Smooth muscle cell (in vitro differentiated cells): ENCODE results near the gene FNTB. TPM values are rescaled to one million over a fixed set of nuclear protein-coding genes. Genes with fewer than 3 reads are reported as not detected.

Source experiments
- DNase-seq: peaks from one replicate; lab custom pipeline; 2025; ENCODE audit not compliant: unreplicated experiment; lab: John Stamatoyannopoulos, UW
- H2AFZ ChIP-seq: fragments of 200-600 bp; sonication (generic); 2 replicates; pipeline ENCODE4 v1.6.0; 2016; ENCODE audit warnings: antibody characterized with exemption, low read depth, mild to moderate bottlenecking
- H3F3A ChIP-seq: fragments of 200-600 bp; sonication (generic); 2 replicates; pipeline ENCODE4 v1.6.0; 2017; ENCODE audit warnings: antibody characterized with exemption, low read depth
- H3K27ac ChIP-seq: fragments of 200-600 bp; sonication (generic); 2 replicates; pipeline ENCODE4 v1.5.1; 2016; ENCODE audit warnings: low read depth, mild to moderate bottlenecking
- H3K27me3 ChIP-seq: fragments of 200-600 bp; sonication (generic); 2 replicates; pipeline ENCODE4 v1.6.1; 2016; ENCODE audit warnings: low read depth, mild to moderate bottlenecking
- H3K36me3 ChIP-seq: fragments of 200-600 bp; sonication (generic); 2 replicates; pipeline ENCODE4 v1.5.1; 2016; ENCODE audit warnings: low read depth
- H3K4me1 ChIP-seq: fragments of 200-600 bp; sonication (generic); 2 replicates; pipeline ENCODE4 v1.5.1; 2016; ENCODE audit warnings: low read depth
- H3K4me2 ChIP-seq: fragments of 200-600 bp; sonication (generic); 2 replicates; pipeline ENCODE4 v1.6.0; 2016; ENCODE audit warnings: mild to moderate bottlenecking
- H3K4me3 ChIP-seq: fragments of 200-600 bp; sonication (generic); 2 replicates; pipeline ENCODE4 v1.5.1; 2016; ENCODE audit warnings: mild to moderate bottlenecking
- H3K79me2 ChIP-seq: fragments of 200-600 bp; sonication (generic); 2 replicates; pipeline ENCODE4 v1.6.0; 2016; ENCODE audit warnings: low read depth, mild to moderate bottlenecking
- H3K9ac ChIP-seq: fragments of 200-600 bp; sonication (generic); 2 replicates; pipeline ENCODE4 v1.6.0; 2016; ENCODE audit warnings: low read depth
- H3K9me3 ChIP-seq: fragments of 200-600 bp; sonication (generic); replicated peaks from 2 replicates; pipeline ENCODE4 v1.5.1; 2016; ENCODE audit warnings: low read depth
- H4K20me1 ChIP-seq: fragments of 200-600 bp; sonication (generic); 2 replicates; pipeline ENCODE4 v1.6.0; 2016; ENCODE audit warnings: low read depth
- CTCF ChIP-seq: fragments of 200-600 bp; sonication (generic); IDR thresholded peaks from 2 replicates; pipeline ENCODE4 v1.5.1; 2017; ENCODE audit warnings: borderline replicate concordance, mild to moderate bottlenecking, antibody characterized with exemption; ENCODE audit not compliant: insufficient read depth, poor library complexity, severe bottlenecking
- WGBS: methylation state at CpG from one replicate; pipeline ENCODE4 v1.1.7; 2016; ENCODE audit warnings: low lambda C conversion rate; 5-methylcytosine and 5-hydroxymethylcytosine counted together
- polyA plus RNA-seq: library from polyadenylated mRNA; unstranded; fragments of >200 nt; fragmentation: Nextera tagmentation; extraction: Ambion mirVana; gene quantifications from 2 replicates; pipeline ENCODE4 v1.2.1, GENCODE V29; 2016
- total RNA-seq: library from RNA; depleted of rRNA; stranded (reverse); fragments of >200 nt; gene quantifications from 2 replicates; pipeline ENCODE4 v1.2.3, GENCODE V29; 2014

Gene FNTB
- total and polyA plus RNA-seq, 2 experiments from 2014 or later, result 9.3 to 16.3 TPM

- Histone ChIP-seq H3K9ac (no peak overlapping the region), H4K20me1 (no peaks in the 10 kb centered on the region), H3K27ac (no peak overlapping the region), H3K9me3 (no peaks in the 10 kb centered on the region), H2AFZ (no peak overlapping the region), H3K4me2 (no peak overlapping the region), H3K27me3 (no peaks in the 10 kb centered on the region), H3K36me3 (peaks cover 4% of the 10 kb centered on the region), H3K4me3 (no peak overlapping the region), H3K4me1 (peaks cover 4% of the 10 kb centered on the region), H3F3A (no peaks in the 10 kb centered on the region), H3K79me2 (no peaks in the 10 kb centered on the region)
- no peak for DNase-seq
- WGBS, result 89% methylated on average over 3 of the region's 3 CpGs
- TF ChIP-seq CTCF, result no peak
These were observed 28.7 kb downstream of the FNTB start for GRCh38 chr14:65015391-65015790.

- 91% methylated on average over 4 of the region's 4 CpGs for WGBS
- H4K20me1 ChIP-seq, result no peaks in the 10 kb centered on the region
- H3K36me3 ChIP-seq, result peaks cover 4% of the 10 kb centered on the region
- TF ChIP-seq CTCF, result no peak
- H3K4me3 ChIP-seq, result no peak overlapping the region
- no peaks in the 10 kb centered on the region for H3F3A ChIP-seq
- no peaks in the 10 kb centered on the region for H3K27me3 ChIP-seq
- H3K9me3 ChIP-seq, result no peaks in the 10 kb centered on the region
- H3K9ac ChIP-seq, result no peak overlapping the region
- no peak overlapping the region for H3K27ac ChIP-seq
- no peak overlapping the region for H3K4me2 ChIP-seq
- no peak for DNase-seq
- H2AFZ ChIP-seq, result no peak overlapping the region
- H3K4me1 ChIP-seq, result peaks cover 4% of the 10 kb centered on the region
- H3K79me2 ChIP-seq, result no peaks in the 10 kb centered on the region
These were observed 29.8 kb downstream of the FNTB start for GRCh38 chr14:65016471-65016870.

- no peak overlapping the region for H2AFZ ChIP-seq
- H3K36me3 ChIP-seq, result no peaks in the 10 kb centered on the region
- WGBS, result 89% methylated on average over 9 of the region's 9 CpGs
- no peaks in the 10 kb centered on the region for H3K9me3 ChIP-seq
- H3K79me2 ChIP-seq, result no peaks in the 10 kb centered on the region
- no peak overlapping the region for H3K4me3 ChIP-seq
- H3K9ac ChIP-seq, result no peak overlapping the region
- DNase-seq, result no peak
- TF ChIP-seq CTCF, result peak; percentile 37
- H3K4me2 ChIP-seq, result no peak overlapping the region
- no peaks in the 10 kb centered on the region for H3F3A ChIP-seq
- no peaks in the 10 kb centered on the region for H3K27me3 ChIP-seq
- H3K27ac ChIP-seq, result no peak overlapping the region
- peaks cover 8% of the 10 kb centered on the region for H4K20me1 ChIP-seq
- H3K4me1 ChIP-seq, result peaks cover 4% of the 10 kb centered on the region
These were observed 33.4 kb downstream of the FNTB start for GRCh38 chr14:65019944-65020566.

- H3K27ac ChIP-seq, result no peak overlapping the region
- no peak for TF ChIP-seq CTCF
- H3K79me2 ChIP-seq, result no peaks in the 10 kb centered on the region
- H3K36me3 ChIP-seq, result no peaks in the 10 kb centered on the region
- H3K27me3 ChIP-seq, result no peaks in the 10 kb centered on the region
- H3K9me3 ChIP-seq, result no peaks in the 10 kb centered on the region
- H3K4me2 ChIP-seq, result no peak overlapping the region
- H4K20me1 ChIP-seq, result peaks cover 20% of the 10 kb centered on the region
- no peak overlapping the region for H3K4me3 ChIP-seq
- no peak for DNase-seq
- no peak overlapping the region for H3K9ac ChIP-seq
- H2AFZ ChIP-seq, result no peak overlapping the region
- H3K4me1 ChIP-seq, result no peaks in the 10 kb centered on the region
- H3F3A ChIP-seq, result no peaks in the 10 kb centered on the region
- 97% methylated on average over 5 of the region's 5 CpGs for WGBS
These were observed 38.3 kb downstream of the FNTB start for GRCh38 chr14:65024957-65025356.
